ENCODE data around the gene PLEKHH2. TPM values are rescaled to one million over a fixed set of nuclear protein-coding genes. Genes with fewer than 3 reads are reported as not detected.

The PLEKHH2 gene
- total and polyA plus RNA-seq, 4 donors: 2.5 to 311 (median 18.3) TPM

- no peak for ATAC-seq (ENCODE audit: insufficient read depth, low FRiP score)
- H3K9me3 ChIP-seq (ENCODE audit: control insufficient read depth in 4 of 4, insufficient read depth in 3 of 4, low read length in 3 of 4): peaks cover 0 to 5% (median 0%) of the 10 kb centered on the region in 4 donors
- peak overlapping the region in 1 of 2 donors; percentile 63 for H3K9ac ChIP-seq (ENCODE audit: insufficient read depth in 1 of 2, low read length in 2 of 2)
- WGBS, 2 donors: 39 to 43% methylated on average over 2 of the region's 2 CpGs
- no peak overlapping the region for H3K27ac ChIP-seq (ENCODE audit: low read depth in 1 of 2, low read length in 1 of 2)
- H3K36me3 ChIP-seq (ENCODE audit: control insufficient read depth in 4 of 4, insufficient read depth in 4 of 4, low read length in 4 of 4): peaks cover 0 to 25% (median 11%) of the 10 kb centered on the region in 4 donors
- H3K27me3 ChIP-seq (ENCODE audit: control insufficient read depth in 3 of 3, insufficient read depth in 3 of 3, low read length in 2 of 3): peaks cover 0 to 4% (median 0%) of the 10 kb centered on the region in 3 donors
- peaks cover 0 to 42% (median 0%) of the 10 kb centered on the region in 5 donors for H3K4me1 ChIP-seq (ENCODE audit: control insufficient read depth in 5 of 5, insufficient read depth in 5 of 5, low read length in 5 of 5)
- H3K4me3 ChIP-seq: no peak overlapping the region
- TF ChIP-seq, protein P1, sequence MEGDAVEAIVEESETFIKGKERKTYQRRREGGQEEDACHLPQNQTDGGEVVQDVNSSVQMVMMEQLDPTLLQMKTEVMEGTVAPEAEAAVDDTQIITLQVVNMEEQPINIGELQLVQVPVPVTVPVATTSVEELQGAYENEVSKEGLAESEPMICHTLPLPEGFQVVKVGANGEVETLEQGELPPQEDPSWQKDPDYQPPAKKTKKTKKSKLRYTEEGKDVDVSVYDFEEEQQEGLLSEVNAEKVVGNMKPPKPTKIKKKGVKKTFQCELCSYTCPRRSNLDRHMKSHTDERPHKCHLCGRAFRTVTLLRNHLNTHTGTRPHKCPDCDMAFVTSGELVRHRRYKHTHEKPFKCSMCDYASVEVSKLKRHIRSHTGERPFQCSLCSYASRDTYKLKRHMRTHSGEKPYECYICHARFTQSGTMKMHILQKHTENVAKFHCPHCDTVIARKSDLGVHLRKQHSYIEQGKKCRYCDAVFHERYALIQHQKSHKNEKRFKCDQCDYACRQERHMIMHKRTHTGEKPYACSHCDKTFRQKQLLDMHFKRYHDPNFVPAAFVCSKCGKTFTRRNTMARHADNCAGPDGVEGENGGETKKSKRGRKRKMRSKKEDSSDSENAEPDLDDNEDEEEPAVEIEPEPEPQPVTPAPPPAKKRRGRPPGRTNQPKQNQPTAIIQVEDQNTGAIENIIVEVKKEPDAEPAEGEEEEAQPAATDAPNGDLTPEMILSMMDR (IDR thresholded peaks at IDR 0.05; ENCODE audit: control extremely low read depth, extremely low read depth): no peak
- no peak for DNase-seq
Observed at GRCh38 chr2:43642363-43642762, 5.3 kb downstream of the PLEKHH2 start.

- H3K9me3 ChIP-seq (ENCODE audit: control insufficient read depth in 4 of 4, insufficient read depth in 3 of 4, low read length in 3 of 4): peaks cover 0 to 5% (median 0%) of the 10 kb centered on the region in 4 donors
- DNase-seq: peak in 2 of 3 donors; percentile 84 to 89
- peaks cover 0 to 27% (median 12%) of the 10 kb centered on the region in 4 donors for H3K36me3 ChIP-seq (ENCODE audit: control insufficient read depth in 4 of 4, insufficient read depth in 4 of 4, low read length in 4 of 4)
- peak overlapping the region in 1 of 2 donors; percentile 11 for H3K9ac ChIP-seq (ENCODE audit: insufficient read depth in 1 of 2, low read length in 2 of 2)
- ATAC-seq (ENCODE audit: insufficient read depth, low FRiP score): no peak
- no peaks in the 10 kb centered on the region for H3K27me3 ChIP-seq (ENCODE audit: control insufficient read depth in 3 of 3, insufficient read depth in 3 of 3, low read length in 2 of 3)
- TF ChIP-seq, protein P1 (IDR thresholded peaks at IDR 0.05; ENCODE audit: control extremely low read depth, extremely low read depth): no peak
- WGBS, 2 donors: 91% methylated on average over 1 of the region's 1 CpG
- H3K4me3 ChIP-seq: no peak overlapping the region
- no peak overlapping the region for H3K27ac ChIP-seq (ENCODE audit: low read depth in 1 of 2, low read length in 1 of 2)
- H3K4me1 ChIP-seq (ENCODE audit: control insufficient read depth in 5 of 5, insufficient read depth in 5 of 5, low read length in 5 of 5): peaks cover 0 to 44% (median 0%) of the 10 kb centered on the region in 5 donors
Observed at GRCh38 chr2:43643680-43644079, 6.6 kb downstream of the PLEKHH2 start.

DNA sequence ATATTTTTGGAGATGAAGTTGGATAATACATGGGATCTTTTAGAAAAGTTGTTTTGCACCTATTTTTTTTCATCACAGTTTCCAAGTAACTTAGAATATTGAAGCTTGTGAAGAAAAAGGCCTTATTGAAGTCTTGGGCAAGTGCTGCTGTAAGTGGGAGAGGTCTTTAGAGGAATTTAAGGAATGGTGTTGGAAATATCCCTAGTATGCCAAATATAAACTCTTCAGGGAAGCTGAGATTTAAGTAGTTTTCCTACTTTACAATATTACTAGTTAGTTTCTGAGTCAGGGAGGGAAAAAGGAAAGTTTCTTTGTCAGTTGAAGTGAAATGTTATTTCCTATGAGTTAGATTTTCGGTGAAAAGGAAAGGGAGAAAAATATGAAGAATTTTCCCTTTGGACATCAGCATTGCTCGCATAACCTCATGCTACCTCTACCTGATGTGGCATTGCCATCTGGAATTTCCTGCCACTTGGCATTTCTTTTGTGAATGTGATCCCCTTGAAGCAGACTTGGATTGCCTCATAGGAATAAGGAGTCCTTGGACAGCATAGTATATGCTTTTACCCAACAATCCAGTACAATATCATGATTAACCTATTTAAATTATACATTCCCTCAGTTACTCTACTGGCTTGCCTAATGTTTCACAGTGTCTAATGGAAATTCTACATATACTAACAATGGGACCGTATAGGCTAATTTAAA is 12.1 kb downstream of the PLEKHH2 start:
- H3K27ac ChIP-seq (ENCODE audit: low read depth in 1 of 2, low read length in 1 of 2): no peak overlapping the region

More for the DNA sequence above, 12.1 kb downstream of the PLEKHH2 start:
- no peak overlapping the region for H3K4me3 ChIP-seq
- 65 to 86% methylated on average over 3 of the region's 3 CpGs for WGBS, 2 donors
- TF ChIP-seq, protein P1 (IDR thresholded peaks at IDR 0.05; ENCODE audit: control extremely low read depth, extremely low read depth): no peak
- peak in 2 of 3 donors; percentile 76 to 77 for DNase-seq
- peak overlapping the region in 1 of 2 donors; percentile 42 for H3K9ac ChIP-seq (ENCODE audit: insufficient read depth in 1 of 2, low read length in 2 of 2)
- peaks cover 0 to 33% (median 7%) of the 10 kb centered on the region in 5 donors for H3K4me1 ChIP-seq (ENCODE audit: control insufficient read depth in 5 of 5, insufficient read depth in 5 of 5, low read length in 5 of 5)
- ATAC-seq (ENCODE audit: insufficient read depth, low FRiP score): no peak
- peaks cover 0 to 26% (median 8%) of the 10 kb centered on the region in 4 donors for H3K36me3 ChIP-seq (ENCODE audit: control insufficient read depth in 4 of 4, insufficient read depth in 4 of 4, low read length in 4 of 4)
- no peaks in the 10 kb centered on the region for H3K27me3 ChIP-seq (ENCODE audit: control insufficient read depth in 3 of 3, insufficient read depth in 3 of 3, low read length in 2 of 3)
- no peaks in the 10 kb centered on the region for H3K9me3 ChIP-seq (ENCODE audit: control insufficient read depth in 4 of 4, insufficient read depth in 3 of 4, low read length in 3 of 4)

Data from lung (tissue), 12 donors.